ENCODE measurements around the gene APOD. TPM values are rescaled to one million over a fixed set of nuclear protein-coding genes. Genes with fewer than 3 reads are reported as not detected.
"Not testable (repeated sequence)": the region's sequence is repeated elsewhere in the genome, so short reads cannot be mapped to it uniquely, and the experiment has no call there.

The APOD gene
- total RNA-seq, 1 experiment from 2014 or later = not detected

- H3K36me3 Mint-ChIP-seq (ENCODE audit: insufficient read depth, unreplicated experiment); DNase-seq; H3K4me1 Mint-ChIP-seq (ENCODE audit: low read depth, unreplicated experiment); H3K27me3 Mint-ChIP-seq (ENCODE audit: unreplicated experiment); CTCF ChIA-PET; H3K27ac Mint-ChIP-seq (ENCODE audit: unreplicated experiment); BruUV-seq (replicated peaks); H3K4me3 Mint-ChIP-seq (ENCODE audit: low read depth, unreplicated experiment); H3K9me3 Mint-ChIP-seq (ENCODE audit: low read depth, unreplicated experiment): not testable (repeated sequence)
- intact Hi-C loops (cut with micrococcal nuclease; ENCODE audit: unreplicated experiment) = loop anchor here (10.0 kb wide), 1 partner anchor 117 kb away; no protein-coding TSS in a partner anchor
Measured at GRCh38 chr3:195627515-195628385, 44.0 kb upstream of the APOD start.

DNA sequence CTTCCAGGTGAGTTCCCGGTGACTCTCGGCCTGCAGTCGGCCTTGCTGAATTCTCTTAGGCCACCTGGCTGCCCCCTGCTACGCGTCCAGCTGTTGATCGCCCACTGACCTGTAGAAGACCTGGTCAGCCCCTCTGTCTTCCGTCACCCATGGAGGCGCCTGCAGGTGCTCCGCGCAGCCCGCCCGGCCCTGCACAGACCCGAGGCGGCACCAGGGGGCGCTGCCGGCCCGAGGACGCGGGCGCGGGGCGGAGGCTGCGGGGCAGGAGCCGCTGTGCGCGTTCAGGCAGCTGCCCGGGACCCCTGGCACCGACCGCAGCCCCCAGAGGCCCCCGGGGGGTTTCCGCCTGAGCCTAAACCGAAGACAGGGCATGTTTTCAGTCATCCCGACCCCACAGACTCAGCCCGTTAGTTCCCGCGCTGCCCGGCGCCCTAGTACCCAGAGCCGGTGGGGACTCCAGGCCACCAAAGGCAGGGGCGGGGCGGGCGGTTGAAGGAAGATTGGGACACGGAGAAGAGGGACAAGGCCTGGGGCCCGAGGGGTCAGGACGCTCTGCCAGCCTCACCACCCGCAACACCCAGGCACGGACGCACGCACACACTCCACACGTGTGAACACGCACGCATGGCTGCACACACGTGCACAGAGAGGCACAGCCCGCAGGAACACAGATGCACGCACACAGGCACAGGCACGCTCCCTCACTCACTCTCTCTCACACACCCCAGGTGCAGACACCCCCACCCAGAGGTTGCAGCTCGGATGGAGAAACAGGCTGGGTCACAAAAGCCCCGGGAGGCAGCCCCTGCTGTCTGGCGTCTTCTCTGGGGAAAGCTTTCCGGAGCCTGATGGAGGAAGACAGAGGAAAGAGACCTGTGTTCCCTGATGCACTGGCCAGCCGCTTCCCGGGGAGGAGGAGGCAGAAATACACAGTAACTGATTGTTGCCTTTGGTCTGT is 41.1 kb upstream of the APOD start:
- H3K4me3 Mint-ChIP-seq (ENCODE audit: low read depth, unreplicated experiment); H3K9me3 Mint-ChIP-seq (ENCODE audit: low read depth, unreplicated experiment); H3K27ac Mint-ChIP-seq (ENCODE audit: unreplicated experiment); H3K36me3 Mint-ChIP-seq (ENCODE audit: insufficient read depth, unreplicated experiment); H3K27me3 Mint-ChIP-seq (ENCODE audit: unreplicated experiment); BruUV-seq (replicated peaks); CTCF ChIA-PET; DNase-seq; H3K4me1 Mint-ChIP-seq (ENCODE audit: low read depth, unreplicated experiment): not testable (repeated sequence)
- intact Hi-C loops (cut with micrococcal nuclease; ENCODE audit: unreplicated experiment) = loop anchor here (10.0 kb wide), 1 partner anchor 120 kb away; no protein-coding TSS in a partner anchor

- BruUV-seq (replicated peaks); H3K4me1 Mint-ChIP-seq (ENCODE audit: low read depth, unreplicated experiment); H3K9me3 Mint-ChIP-seq (ENCODE audit: low read depth, unreplicated experiment); H3K36me3 Mint-ChIP-seq (ENCODE audit: insufficient read depth, unreplicated experiment); H3K27me3 Mint-ChIP-seq (ENCODE audit: unreplicated experiment); CTCF ChIA-PET; H3K4me3 Mint-ChIP-seq (ENCODE audit: low read depth, unreplicated experiment); H3K27ac Mint-ChIP-seq (ENCODE audit: unreplicated experiment); DNase-seq: not testable (repeated sequence)
- intact Hi-C loops (cut with micrococcal nuclease; ENCODE audit: unreplicated experiment) = loop anchor here (10.0 kb wide), 1 partner anchor 121 kb away; no protein-coding TSS in a partner anchor
Measured at GRCh38 chr3:195624171-195624570, 40.4 kb upstream of the APOD start.

- H3K4me3 Mint-ChIP-seq (ENCODE audit: low read depth, unreplicated experiment); H3K4me1 Mint-ChIP-seq (ENCODE audit: low read depth, unreplicated experiment); CTCF ChIA-PET; BruUV-seq (replicated peaks); H3K27ac Mint-ChIP-seq (ENCODE audit: unreplicated experiment); H3K9me3 Mint-ChIP-seq (ENCODE audit: low read depth, unreplicated experiment); DNase-seq; H3K27me3 Mint-ChIP-seq (ENCODE audit: unreplicated experiment); H3K36me3 Mint-ChIP-seq (ENCODE audit: insufficient read depth, unreplicated experiment): not testable (repeated sequence)
- intact Hi-C loops (cut with micrococcal nuclease; ENCODE audit: unreplicated experiment) = loop anchor here (10.0 kb wide), 1 partner anchor 121 kb away; no protein-coding TSS in a partner anchor
Measured at GRCh38 chr3:195623217-195623965, 39.7 kb upstream of the APOD start.

DNA sequence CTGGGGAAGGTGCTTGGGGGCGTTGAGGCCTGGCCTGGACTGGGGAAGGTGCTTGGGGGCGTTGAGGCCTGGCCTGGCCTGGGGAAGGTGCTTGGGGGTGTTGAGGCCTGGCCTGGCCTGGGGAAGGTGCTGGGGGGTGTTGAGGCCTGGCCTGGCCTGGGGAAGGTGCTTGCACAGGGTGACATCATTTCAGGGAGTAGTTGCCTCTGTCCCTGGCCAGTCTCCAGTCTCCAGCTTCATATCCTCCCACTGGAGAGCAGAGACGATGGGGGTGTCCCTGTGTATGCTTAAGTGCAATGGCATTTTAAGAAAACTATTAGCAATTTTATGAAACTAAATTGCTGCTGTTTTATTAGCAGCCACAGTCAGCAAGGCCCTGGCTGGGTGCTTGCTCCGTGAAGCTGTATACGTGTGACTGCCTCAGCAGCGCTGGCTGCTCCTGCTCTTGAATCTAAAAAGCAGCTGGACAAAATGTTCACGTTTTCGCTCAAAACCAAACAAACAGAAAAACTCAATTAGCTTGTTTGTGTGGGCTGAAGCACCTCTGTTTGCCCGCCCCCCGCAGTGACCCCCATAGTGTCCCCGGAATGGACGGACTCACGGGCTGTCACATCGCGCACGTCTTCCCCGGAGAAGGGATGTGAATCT is 38.9 kb upstream of the APOD start:
- H3K9me3 Mint-ChIP-seq (ENCODE audit: low read depth, unreplicated experiment); H3K27me3 Mint-ChIP-seq (ENCODE audit: unreplicated experiment); CTCF ChIA-PET; H3K36me3 Mint-ChIP-seq (ENCODE audit: insufficient read depth, unreplicated experiment); H3K4me3 Mint-ChIP-seq (ENCODE audit: low read depth, unreplicated experiment); DNase-seq; H3K4me1 Mint-ChIP-seq (ENCODE audit: low read depth, unreplicated experiment); BruUV-seq (replicated peaks); H3K27ac Mint-ChIP-seq (ENCODE audit: unreplicated experiment): not testable (repeated sequence)
- intact Hi-C loops (cut with micrococcal nuclease; ENCODE audit: unreplicated experiment) = loop anchor here (10.0 kb wide), 1 partner anchor 122 kb away; no protein-coding TSS in a partner anchor

GRCh38 chr3:195622012-195622411 is 38.3 kb upstream of the APOD start:
- H3K27me3 Mint-ChIP-seq (ENCODE audit: unreplicated experiment); H3K36me3 Mint-ChIP-seq (ENCODE audit: insufficient read depth, unreplicated experiment); CTCF ChIA-PET; DNase-seq; H3K4me3 Mint-ChIP-seq (ENCODE audit: low read depth, unreplicated experiment); H3K4me1 Mint-ChIP-seq (ENCODE audit: low read depth, unreplicated experiment); H3K9me3 Mint-ChIP-seq (ENCODE audit: low read depth, unreplicated experiment); H3K27ac Mint-ChIP-seq (ENCODE audit: unreplicated experiment); BruUV-seq (replicated peaks): not testable (repeated sequence)
- intact Hi-C loops (cut with micrococcal nuclease; ENCODE audit: unreplicated experiment) = loop anchor here (10.0 kb wide), 1 partner anchor 123 kb away; no protein-coding TSS in a partner anchor

GRCh38 chr3:195621095-195621494 is 37.4 kb upstream of the APOD start:
- BruUV-seq (replicated peaks); H3K36me3 Mint-ChIP-seq (ENCODE audit: insufficient read depth, unreplicated experiment); H3K4me1 Mint-ChIP-seq (ENCODE audit: low read depth, unreplicated experiment): not testable (repeated sequence)

DNA sequence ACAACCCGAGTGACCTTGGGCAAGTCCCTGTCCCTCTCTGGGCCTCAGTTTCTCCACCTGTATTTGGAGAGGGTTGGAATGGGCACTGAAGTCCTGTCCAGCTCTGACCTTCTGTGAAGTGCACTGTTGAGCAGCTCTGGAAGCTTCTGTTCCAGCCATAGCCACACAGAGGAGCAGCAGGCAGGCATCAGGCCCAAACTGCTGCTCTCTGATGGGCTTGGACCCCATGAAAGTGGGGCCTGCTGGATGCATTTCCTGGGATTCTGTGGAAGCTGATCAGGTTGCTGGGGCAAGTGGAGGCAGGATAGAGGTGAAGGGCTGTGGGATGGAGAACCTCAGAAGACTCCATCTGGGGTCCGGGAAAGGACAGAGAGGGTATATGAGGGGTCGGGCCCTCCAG is 36.7 kb upstream of the APOD start:
- BruUV-seq (replicated peaks); CTCF ChIA-PET; H3K36me3 Mint-ChIP-seq (ENCODE audit: insufficient read depth, unreplicated experiment); H3K27ac Mint-ChIP-seq (ENCODE audit: unreplicated experiment); H3K4me3 Mint-ChIP-seq (ENCODE audit: low read depth, unreplicated experiment); H3K4me1 Mint-ChIP-seq (ENCODE audit: low read depth, unreplicated experiment); H3K9me3 Mint-ChIP-seq (ENCODE audit: low read depth, unreplicated experiment); DNase-seq; H3K27me3 Mint-ChIP-seq (ENCODE audit: unreplicated experiment): not testable (repeated sequence)
- intact Hi-C loops (cut with micrococcal nuclease; ENCODE audit: unreplicated experiment) = loop anchor here (10.0 kb wide), 1 partner anchor 124 kb away; no protein-coding TSS in a partner anchor

More at GRCh38 chr3:195621095-195621494, 37.4 kb upstream of the APOD start:
- H3K4me3 Mint-ChIP-seq (ENCODE audit: low read depth, unreplicated experiment); H3K27ac Mint-ChIP-seq (ENCODE audit: unreplicated experiment); H3K9me3 Mint-ChIP-seq (ENCODE audit: low read depth, unreplicated experiment); DNase-seq; CTCF ChIA-PET; H3K27me3 Mint-ChIP-seq (ENCODE audit: unreplicated experiment): not testable (repeated sequence)
- intact Hi-C loops (cut with micrococcal nuclease; ENCODE audit: unreplicated experiment) = loop anchor here (10.0 kb wide), 1 partner anchor 124 kb away; no protein-coding TSS in a partner anchor

All from Calu3 (cell line).